ENCODE data around the gene TRAF3. TPM values are rescaled to one million over a fixed set of nuclear protein-coding genes. Genes with fewer than 3 reads are reported as not detected.
"Not testable (repeated sequence)": the region's sequence is repeated elsewhere in the genome, so short reads cannot be mapped to it uniquely, and the experiment has no call there.

TRAF3 gene
- polyA plus RNA-seq, 5 donors = 10.5 to 13.1 (median 10.9) TPM

DNA sequence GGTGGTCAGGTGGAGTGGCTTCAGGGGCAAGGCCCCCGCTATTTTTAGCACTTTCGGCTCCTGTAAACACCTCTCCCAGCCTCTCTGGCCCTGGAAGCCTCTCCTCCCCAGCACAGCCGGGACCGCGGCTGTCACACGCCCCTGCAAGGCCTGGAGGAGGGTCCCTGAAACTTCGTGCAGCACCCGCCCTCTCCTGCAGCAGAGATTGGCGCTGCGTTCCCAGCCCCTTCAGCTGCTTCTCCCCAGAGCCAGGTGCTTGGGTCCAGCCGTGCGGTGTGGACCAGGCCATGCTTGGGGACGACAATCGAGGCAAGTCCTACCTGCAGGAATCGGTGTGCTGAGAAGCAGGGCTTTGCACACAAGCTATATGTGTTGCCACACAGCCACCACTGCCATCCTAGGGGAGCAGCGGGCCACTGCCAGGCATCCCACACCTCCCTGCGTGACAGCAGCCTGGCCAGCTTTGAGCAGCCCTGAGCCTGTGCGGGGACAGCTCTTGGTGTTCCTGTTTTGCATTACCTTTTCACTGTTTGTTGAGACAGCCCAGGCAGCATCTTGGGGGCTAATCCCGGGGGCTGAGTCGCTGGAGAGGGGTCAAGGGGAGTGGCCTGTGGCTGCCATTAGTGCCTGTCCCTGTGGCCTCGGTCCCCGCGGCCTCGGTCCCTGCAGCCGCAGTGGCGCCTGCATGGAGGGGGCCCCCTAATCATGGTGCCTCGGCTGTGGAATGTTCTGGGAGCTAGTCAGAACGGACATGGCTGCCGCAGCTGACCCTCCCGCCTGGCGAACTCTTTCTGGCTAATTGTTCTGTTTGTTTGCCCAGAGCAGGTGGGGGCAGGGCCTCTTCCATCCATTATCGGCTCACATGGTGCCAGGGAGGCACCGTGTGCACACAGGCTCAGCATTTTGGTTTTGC, 27.6 kb upstream of the TRAF3 start:
- DNase-seq = no peak

GRCh38 chr14:102750376-102750775, 26.9 kb upstream of the TRAF3 start:
- DNase-seq = no peak

DNA sequence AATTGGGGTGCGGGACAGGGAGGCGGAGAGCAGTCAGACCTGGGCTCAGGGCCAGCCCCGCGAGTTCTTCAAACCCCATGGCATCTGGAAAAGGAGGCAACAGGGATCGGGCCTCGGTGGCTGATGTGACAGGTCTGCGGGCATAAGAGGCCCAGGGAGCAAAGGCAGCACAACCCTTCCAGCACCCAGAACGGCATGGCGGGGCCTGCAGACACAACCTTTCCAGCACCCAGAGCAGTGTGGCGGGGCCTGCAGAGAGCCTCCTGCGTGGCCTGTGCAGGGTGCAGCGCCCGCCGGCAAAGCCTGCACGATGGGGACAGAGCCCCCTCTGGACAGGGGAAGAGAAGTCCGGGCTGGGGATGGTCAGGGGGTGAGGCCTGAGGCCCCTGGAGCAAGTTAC, 26.2 kb upstream of the TRAF3 start:
- DNase-seq = no peak

DNA sequence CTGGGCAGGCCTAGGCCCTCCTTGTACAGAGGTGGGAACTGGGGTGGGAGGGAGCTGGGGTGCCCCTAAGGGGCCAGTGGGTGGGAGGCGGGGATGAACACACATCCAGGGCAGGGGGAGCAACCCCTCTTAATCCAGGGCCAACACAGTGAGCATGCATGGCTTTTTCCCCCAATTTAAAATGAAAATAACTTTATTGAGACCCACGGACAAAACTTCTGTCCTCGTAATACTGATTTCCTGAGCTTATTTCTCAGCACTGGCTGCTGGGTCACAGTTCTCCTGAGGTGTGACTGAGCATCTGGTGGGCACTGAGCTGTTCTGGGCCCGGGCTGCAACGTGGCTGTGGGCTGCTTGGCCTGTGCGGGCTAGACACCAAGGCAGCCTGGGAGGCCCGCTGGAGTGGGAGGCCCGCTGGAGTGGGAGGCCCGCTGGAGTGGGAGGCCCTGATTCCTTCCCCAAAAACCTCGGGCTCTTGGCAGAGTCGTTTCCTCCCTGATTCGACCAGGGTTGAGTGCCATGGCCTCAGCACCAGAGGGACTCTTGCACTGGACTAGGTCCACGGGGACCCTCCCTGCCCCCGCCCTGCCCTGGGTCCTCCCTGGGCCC, 24.9 kb upstream of the TRAF3 start:
- DNase-seq = no peak

DNA sequence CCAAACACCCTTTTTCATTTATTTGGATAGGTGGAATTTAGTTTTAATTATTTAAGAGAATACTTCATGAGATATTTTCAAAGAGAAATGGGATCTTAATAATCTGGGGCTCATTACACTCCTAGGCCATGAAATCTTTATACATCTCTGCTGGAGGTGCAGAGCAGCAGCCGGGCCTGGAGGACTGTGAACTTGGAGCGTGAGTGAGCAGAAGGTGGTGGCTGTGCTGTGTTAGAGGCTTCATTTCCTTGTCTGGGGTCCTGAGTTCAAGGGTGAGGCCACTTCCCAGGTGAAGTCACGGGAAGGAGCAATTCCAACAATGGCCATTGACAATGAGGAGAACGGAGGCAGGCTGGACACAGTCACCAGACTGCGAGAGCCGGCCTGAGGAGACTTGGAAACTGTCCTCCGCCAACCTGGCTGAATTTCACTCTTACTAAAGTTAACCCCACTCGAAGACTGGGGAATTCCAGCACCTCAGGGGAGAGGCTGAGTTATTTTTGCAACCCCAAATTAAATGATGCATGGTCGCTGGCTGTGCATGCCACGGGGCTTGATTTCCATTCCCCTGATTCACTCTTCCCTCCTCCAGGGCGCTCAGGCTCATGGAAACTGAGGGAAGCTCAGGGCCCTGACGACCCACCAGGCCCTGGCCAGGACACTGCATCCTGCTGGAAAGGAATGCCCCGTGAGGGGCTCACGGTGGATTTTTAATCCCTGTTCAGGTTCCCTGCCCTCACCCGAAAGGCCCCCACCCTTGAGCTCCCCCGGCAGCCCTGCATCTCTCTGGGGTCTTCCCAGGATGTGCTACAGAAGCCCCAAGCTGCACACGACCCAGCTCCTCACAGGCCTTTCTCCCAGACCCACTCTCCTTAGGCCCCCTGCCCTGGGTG, 22.6 kb upstream of the TRAF3 start:
- DNase-seq = no peak

DNA sequence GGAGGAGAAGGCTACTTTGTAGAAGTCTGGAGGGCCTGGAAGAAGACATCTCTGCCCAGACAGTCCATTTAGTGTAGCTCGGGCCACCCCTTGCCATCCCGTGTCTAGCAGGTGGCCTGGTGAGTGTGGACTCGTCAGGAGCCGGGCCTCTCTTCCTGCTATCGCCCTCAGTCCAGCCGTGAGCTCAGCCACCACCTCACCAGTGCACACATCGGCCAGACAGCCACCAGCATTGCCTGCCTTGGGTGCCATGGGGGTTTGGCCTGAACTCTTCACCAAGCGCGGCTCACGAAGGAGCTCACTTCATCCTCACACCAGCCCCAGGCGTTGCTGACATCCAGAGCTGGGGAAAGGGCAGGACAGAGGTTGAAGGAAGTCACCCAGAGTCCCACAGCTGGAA, 19.6 kb upstream of the TRAF3 start:
- DNase-seq = no peak

DNA sequence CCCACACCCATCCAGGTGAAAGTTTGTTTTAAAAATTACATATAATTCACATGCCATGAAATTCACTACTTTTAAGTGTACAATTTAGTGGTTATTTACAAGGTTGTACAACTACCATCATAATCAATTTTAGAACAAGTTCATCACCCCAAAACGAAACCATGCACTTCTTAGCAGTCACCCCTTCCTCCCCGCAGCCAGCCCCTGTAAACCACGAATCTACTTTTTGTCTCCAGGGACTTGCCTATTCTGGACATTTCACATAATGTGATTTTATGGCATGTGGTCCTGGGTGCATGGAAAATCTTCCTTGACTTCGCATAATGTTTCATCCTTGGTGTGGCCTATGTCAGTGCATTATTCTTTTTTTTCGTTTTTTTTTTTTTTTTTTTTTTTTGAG, 19.2 kb upstream of the TRAF3 start:
- no peak for DNase-seq

- DNase-seq = peak in 1 of 2 donors; percentile 18
Measured at GRCh38 chr14:102759456-102760187, 17.6 kb upstream of the TRAF3 start.

GRCh38 chr14:102760496-102761193, 16.6 kb upstream of the TRAF3 start:
- DNase-seq = no peak

DNA sequence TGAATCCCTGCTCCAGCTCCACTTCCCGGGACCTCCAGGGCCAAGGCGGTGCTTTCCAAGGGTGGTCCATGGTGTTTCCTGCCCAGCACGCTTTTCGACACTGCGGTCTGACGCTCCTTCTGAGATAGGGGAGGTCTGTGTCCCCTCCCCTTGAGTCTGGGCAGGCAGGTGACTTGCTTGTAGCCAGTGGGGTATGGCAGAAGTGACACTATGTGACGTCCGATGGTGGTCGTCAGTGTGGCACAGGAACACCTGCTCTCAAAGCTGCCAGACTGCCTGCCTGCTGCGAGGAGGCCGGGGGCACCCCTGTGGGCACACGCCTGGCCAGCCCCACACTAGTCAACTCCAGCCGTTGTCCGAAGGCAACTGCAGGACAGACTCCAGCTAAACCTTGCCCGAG, 16.0 kb upstream of the TRAF3 start:
- DNase-seq = no peak

DNA sequence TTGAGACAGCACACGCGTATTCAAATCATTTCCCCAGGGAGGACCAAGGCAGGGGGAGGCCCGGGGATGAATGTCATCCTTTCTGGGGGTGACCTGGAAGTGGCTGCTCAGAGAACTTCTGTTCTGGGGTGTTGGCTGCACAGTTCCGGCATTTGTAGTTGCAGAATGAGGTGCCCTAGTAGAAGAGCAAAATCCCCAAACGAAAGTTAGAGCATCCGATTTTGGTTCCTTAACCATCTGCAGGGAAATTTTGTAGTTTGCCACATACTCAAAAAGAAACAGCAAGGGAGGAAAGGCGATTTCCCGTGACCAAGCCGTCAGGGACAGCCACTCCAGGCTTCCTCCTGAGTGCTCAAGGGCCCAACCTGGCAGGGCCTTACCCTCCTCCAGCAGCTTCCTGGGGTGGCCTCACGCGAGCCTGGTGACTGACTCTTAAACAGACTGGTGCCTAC, 13.0 kb upstream of the TRAF3 start:
- DNase-seq = no peak

- not testable (repeated sequence) for DNase-seq
Measured at GRCh38 chr14:102765770-102766169, 11.5 kb upstream of the TRAF3 start.

DNA sequence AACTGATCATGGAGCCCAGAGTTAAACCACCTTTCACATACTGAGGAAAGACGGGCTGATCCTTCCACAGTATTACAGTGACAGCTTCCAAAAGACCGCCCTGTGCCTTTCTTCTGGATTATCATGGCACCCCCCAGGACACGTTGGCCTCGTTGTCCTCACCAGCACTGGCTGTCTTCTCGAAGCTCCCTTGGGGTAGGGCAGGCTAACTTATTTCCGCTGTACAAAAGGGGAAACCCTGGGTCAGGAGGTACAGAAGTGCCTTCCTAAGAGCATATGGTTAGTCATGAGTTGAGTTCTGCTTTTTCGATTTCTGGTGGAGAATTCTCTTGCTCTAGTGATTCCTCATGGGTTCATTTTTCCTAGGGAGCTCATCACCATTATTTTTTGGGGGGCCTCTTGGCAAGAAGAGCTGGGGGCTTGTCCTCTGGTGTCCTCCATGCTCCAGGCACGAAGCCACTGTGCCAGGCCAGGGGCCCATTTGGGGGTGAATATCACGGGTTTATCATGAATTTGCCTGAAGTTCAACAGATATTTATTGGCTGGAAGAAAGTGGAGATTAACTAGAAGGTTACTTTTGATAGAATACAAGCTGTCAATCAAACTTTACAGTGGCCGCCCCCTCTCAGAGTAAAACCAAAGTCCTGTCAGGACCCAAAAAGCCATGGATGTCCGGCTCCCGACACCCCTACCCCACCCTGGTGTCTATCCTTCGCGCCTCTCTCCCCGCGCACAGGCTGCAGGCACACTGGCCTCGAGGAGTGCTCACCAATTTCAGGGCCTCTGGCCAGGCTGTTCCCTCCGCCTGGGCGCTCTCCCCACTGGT, 8.8 kb upstream of the TRAF3 start:
- DNase-seq = no peak

- no peak for DNase-seq
Measured at GRCh38 chr14:102769049-102769327, 8.3 kb upstream of the TRAF3 start.

- DNase-seq = no peak
Measured at GRCh38 chr14:102770147-102771123, 6.8 kb upstream of the TRAF3 start.

GRCh38 chr14:102771144-102771543, 6.1 kb upstream of the TRAF3 start:
- DNase-seq = no peak

DNA sequence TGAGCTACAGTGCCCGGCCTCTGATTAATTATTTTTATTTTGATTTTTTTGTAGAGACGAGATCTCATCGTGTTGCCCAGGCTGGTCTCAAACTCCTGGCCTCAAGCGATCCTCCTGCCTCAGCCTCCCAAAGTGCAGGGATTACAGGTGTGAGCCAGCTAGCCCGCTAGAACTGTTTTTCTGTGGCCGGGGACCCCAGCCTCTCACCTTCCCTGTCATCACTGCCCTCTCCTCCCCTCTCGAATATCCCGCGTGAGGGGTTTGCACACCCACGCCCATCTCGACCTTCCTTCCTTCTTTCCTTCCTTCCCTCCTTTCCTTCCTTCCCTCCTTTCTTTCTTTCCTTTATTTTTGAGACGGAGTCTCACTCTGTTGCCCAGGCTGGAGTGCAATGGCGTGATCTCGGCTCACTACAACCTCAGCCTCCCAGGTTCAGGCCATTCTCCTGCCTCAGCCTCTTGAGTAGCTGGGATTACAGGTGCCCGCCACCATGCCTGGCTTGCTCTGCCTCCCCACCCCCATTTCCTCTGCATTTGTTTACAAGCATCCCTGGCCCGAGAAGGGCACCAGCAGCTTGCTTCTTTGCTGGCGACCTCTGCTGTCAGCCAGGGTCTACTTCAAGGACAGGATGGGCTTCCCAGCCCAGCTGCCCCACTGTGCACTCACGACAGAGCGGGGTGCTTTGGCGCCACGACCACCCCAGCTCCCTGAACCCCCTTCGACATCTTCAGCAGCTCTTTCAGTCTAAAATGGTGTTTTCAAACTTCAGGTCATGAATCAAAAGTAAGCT, 4.3 kb upstream of the TRAF3 start:
- no peak for DNase-seq
